Stimulated activated CD8-positive, alpha-beta memory T cell treated with anti-CD3 and anti-CD28 coated beads, Interleukin-4, amount 100 ng/mL, for 1 hour (primary cell): ENCODE results near the gene AK6.
"Not testable (repeated sequence)": the region's sequence is repeated elsewhere in the genome, so short reads cannot be mapped to it uniquely, and the experiment has no call there.

ENCODE experiments used
- DNase-seq, 2 donors: peaks; one replicate each; pipeline ENCODE4 v3.0.0-alpha.2; 2020; ENCODE audit warnings: low read depth in 2 of 2, low spot score in 1 of 2

AK6 gene

DNA sequence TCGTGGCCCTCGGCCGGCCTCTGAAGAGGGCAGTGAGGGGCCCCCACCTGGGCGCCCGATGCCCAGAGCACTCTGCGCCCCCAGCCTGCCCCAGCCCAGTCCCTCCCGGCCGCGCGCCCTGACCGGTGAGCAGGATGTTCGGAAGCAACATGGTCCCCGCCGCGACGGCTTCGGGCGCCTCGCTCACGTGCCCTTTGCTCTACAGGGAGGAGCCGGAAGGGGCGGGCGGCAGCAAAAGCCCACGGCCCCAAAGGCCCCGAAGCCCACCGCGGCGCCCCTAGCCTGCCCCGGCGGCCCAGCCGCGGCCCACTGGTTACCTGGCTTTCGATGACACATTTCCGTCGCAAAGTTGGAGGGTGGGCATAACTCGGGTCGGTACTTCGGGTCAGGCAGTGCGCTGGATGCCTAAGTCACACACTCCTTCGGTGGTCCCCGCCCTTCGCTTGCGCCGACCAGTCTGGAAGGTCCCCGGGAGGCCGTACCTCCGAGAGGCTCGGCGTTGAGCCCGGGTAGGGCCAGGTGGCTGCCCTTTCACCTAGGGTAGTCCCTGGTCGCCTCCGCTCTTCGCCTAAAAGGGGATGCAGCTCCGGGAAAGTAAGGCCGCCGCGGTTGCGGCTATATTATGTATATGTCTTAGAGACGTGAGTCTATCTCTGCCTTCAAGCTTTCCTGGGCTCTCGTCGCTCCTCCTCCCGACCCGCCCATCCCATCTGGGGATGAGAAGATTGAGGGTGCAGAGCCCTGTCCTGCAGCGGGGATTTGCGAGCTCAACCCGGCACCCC lies at the start of gene AK6, which contains the start of the genes RAD17 and TAF9:
AK6 (minus strand) TSS at position 181 of the 782 bp plus-strand sequence; CDS start at position 151, 30 bp downstream.
RAD17 (plus strand) TSS at position 479 of the 782 bp plus-strand sequence. CDS start 2,391 bp downstream, outside the sequence.
TAF9 (minus strand) TSS at position 181 of the 782 bp plus-strand sequence. CDS start 3,783 bp downstream, outside the sequence.
- peak; percentile 83 to 84 for DNase-seq

DNA sequence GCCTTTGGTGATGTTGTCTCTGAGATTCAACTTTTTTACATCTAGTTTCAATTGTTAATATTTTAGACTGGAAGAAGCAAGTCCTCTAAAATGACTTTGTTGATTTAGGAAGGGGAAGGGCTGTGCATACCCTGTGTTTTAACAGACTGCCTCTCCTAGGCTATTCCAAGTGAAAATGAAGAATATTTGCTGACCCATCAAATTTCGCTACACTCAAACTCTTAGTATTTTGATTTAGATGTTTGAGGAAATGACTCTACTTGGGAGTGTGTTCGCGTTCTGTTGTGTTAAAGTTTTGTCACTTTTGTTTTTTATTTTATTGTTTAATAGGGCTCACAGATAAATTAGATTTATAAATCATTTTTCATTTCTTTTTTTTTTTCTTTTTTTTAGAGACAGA lies 49.2 kb upstream of the AK6 start:
- no peak for DNase-seq

DNA sequence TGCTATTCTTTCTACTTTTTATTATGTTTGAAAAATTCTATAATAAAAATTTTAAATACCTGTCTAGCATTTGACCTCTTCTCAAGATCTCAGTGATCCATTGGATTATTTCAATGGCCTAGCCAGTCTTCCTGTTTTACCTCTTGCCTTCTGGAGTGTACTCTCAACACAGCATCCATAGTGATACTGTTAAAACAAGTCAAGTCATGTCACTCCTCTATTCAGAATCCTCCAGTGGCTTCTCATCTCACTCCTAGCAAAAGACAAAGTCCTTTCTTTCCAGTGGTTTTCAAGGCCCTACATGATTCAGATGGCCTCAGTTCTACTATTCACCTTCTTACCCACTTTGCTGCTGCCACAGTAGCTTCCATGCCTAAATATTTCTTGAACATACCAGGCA lies 47.4 kb upstream of the AK6 start:
- no peak for DNase-seq

DNA sequence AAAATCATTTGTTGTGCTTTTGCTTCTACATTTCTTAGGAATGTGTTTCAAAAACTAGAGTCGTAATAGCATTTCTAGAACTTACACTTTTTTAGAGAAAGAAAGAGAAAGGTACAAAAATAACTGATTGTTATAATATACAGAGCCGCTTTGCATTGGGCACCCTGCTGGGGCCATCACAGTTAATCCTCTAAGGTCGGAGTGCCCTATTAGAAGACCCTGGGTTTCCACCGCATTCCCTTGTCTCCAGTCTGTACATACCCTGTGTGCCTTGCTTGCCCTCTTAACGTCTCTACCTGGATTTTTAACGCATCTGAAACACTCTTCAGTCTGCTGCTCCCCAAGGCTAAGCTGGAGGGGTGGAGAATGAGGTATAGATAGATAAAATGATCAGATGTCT lies 46.9 kb upstream of the AK6 start:
- DNase-seq: no peak

DNA sequence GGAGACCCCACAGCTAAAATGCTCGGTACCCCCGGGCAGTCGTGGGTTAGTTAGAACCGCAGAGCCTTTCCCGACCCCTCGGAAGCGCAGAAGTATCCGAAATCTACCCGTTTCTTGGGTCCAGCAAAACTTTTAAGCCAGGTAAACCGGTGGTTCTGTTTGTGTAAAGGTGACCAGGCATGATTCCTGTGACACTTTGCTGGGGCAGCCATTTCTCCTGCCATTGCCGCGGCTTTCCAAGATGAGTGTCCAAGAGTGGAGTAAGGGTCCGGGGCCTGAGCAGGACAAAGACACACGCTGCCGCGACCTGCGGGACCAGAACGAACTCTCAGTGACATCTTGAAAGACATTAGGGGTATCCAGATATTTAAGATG lies 46.3 kb upstream of the AK6 start:
- DNase-seq: no peak

DNA sequence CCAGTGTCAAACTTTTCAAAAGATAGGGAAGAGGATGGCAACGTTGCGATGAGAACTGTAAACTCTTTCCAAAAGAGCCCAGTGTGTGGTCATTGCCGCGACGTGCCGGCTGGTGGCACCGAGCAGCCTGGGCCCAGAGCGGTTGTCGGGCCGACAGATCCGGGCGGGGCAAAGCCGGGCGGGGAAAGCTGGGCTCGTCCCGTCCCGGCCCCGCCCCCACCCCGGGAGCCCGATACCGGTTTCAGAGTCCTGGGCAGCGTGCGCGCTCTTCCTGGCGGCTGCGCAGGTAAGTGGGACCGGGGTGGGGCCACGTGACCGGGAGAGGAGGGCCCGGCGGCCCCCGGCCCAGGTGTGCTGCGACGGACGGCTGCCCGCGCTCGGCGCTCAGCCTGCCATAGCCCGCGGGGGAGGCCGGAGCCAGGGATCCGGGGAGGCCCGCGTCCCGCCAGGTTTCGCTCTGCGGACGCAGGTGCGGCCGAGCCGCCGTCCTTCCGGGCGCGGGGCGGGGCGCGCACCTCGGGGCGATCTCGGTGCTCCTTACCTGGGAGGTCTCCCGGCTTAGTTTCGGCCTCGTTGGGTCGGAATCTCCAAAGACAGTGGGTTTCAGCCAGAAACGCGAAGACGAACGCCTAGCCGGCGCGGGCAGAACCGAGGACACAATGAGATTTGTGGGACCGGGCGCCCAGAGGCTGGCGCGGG lies 45.7 kb upstream of the AK6 start, which contains the start of gene MARVELD2:
MARVELD2 (plus strand) TSS at position 232 of the 699 bp plus-strand sequence. CDS start 4,270 bp downstream, outside the sequence.
- no peak for DNase-seq

DNA sequence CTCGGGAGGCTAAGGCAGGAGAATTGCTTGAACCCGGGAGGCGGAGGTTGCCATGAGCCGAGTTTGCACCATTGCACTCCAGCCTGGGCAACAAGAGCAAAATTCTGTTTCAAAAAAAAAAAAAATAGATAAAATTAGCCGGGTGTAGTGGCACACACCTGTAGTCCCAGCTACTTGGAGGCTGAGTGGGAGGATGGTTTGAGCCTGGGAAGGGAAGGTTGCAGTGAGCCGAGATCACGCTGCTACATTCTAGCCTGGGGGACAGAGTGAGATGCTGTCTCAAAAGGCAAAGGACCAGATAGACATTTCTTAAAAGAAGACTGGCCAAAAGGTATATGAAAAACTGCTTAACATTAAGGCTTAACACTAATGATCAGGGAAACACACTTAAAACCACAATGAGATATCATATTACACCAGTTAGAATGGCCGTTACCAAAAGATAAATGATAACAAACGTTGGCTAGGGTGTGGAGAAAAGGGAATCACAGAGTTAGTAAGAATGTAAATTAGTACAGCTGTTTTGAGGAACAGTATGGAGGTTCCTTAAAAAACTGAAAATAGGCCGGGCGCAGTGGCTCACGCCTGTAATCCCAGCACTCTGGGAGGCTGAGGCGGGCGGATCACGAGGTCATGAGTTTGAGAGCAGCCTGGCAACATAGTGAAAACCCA lies 35.5 kb upstream of the AK6 start:
- DNase-seq: no peak

DNA sequence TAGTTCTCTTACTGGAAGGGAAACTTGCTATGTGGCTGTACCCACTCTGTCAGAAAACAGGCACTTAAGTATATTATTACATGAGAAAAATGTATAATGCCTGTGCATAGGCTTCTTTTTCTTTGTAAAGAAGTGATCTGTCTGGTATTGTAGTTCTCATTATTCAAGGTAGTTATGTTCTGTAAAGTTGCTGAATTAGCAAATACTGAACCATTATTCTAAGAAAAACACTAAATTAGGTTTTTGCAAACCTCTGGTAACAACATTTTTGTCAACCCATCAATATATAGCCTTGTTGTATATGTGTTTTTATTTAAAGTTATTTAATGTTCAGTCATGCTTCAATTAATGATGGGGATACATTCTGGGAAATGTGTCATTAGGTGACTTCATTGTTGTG lies 9.1 kb upstream of the AK6 start:
- no peak for DNase-seq

DNA sequence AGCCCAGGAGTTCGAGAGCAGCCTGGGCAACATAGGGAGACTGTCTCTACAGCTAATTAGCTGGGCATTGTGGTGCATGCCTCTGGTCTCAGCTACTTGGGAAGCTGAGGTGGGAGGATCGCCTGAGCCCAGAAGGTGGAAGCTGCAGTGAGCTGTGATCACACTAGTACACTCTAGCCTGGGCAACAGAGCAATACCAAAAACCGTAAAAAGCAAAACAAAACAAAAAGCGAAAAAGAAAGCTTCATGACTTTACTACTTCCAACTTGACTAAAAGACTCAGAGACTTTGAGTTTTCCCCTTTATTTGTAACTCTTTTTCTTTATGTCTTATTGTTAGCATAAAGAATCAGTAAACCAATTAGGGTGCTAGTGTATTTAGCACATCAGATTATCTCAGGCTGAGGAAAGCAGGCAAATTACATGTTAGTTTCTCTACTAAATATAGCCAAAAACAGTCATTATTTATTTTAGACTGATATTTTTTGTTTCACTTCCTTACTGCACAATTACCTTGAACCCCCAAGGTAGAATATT lies 5.7 kb upstream of the AK6 start:
- no peak for DNase-seq

DNA sequence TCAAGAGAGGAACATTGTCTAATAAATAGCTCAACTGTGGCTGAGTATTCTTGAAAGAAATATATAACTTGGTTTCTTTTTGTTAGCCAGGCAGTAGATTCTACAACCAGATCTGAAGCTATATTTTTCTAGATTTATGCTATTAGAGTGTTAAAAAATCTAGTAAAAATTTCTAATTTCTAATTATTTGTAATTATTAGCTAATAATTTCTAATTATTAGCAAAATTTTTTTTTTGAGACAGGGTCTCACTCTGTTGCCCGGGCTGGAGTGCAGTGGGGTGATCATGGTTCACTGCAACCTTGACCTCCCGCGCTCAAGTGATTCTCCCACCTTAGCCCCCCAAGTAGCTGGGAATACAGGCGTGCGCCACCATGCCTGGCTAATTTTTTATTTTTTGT lies 3.1 kb upstream of the AK6 start:
- no peak for DNase-seq

DNA sequence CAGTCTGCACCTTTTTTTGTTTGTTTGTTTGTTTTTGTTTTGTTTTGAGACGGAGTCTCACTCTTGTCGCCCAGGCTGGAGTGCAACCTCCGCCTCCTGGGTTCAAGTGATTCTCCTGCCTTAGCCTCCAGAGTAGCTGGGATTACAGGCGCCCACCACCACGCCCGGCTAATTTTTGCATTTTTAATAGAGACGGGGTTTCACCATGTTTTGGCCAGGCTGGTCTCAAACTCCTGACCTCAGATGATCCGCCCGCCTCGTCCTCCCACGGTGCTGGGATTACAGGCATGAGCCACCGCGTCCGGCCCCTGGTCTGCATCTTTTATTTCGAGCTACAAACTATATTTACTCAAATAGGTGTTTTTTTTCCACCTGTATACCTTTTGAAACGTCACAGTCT lies 1.0 kb upstream of the AK6 start:
- not testable (repeated sequence) for DNase-seq

DNA sequence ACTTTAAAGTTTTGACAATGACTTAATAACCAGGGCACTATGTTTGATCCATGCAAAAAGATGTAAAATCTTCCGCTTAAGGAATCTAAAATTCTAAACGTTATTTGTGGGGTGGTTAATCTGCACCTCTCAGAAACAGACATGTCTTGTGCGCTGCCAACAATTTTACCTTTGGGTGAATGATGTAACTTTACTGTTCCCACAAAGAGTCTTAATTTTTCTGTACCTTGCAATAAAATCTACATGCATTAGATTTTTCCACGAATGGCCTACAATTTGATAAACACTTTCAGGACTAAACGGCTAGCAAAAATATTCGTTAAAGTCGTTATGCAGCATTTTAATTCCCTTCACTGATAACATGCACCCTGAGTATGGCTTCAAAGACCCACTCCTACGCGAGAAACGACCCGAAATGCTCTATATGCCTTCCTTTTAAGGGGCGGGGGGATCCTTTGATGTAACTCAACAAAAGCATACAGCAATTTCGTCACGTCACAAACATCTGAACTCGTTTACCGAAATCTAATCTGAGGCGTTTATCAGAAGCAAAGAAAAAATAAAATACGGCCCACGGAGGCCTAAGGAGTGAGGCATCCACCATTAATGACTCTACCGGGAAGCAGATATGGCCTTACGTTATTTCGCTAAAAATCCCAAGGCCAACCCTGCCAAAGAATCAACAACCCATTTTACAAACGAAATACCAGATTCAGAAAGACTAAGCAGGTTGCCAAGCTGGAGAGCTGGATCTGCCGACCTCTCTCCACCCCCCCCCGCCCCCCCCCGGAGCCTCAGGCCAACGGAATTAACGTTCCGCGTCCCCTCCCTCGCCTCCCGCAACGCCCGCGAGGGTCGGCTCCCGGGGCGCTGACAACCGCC lies 621 bp downstream of the AK6 start:
- DNase-seq: no peak

DNA sequence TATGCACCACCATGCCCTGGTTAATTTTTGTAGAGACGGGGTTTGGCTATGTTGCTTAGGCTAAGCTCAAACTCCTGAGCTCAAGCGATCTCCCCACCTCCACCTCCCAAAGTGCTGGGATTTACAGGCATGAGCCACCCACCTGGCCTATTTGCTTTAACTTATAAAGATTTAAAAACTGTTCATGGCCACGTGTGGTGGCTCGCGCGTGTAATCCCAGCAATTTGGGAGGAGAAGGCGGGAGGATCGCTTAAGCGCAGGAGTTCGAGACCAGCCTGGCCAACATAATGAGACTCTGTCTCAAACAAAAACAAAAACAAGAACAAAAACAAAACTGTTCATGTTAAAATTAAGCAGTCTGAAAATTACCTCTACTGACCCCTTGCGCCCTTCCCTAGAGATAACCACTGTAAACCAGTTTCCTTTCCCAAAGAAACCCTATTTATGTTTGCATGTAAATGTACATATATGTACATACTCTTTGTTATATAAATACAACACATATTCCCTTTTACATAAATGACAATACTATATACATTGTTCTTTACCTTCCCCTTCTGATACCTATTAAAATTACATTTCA lies 1.5 kb downstream of the AK6 start:
- DNase-seq: no peak

DNA sequence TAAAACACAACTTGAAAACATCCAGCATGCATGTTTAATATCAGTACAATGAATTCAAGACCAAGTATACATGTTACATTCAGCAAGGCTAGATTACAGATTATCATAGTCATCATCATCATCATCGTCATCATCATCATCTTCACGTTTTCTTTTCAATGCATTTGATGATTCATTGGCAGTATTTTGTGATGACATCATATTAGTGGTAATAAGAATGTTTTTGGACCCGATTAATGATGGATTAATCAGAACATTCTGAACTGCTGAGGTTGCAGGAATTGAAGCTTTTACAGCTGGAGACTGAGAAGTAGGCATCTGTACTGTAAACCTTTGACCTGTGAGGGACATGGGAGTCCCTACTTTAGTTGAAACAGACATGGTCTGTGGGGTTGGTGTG lies 4.5 kb downstream of the AK6 start:
- DNase-seq: no peak

DNA sequence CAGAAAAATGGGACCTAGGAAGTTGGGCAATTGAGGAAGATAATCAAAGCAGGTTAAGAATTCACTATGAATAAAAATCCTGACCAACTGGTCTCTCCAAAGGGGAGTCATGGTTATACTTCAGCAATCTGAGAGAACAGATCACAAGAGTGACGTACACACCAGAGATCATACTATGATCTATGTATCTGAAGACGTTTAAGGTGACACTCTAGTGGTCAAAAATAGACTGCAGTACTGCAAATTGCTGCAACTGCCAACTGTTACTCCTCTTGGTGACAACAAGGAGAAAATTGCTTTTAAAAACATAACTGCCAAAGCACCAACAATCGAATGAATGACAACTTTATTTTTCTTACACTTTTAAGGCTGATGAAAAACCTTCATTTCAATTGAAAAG lies 4.9 kb downstream of the AK6 start:
- no peak for DNase-seq

DNA sequence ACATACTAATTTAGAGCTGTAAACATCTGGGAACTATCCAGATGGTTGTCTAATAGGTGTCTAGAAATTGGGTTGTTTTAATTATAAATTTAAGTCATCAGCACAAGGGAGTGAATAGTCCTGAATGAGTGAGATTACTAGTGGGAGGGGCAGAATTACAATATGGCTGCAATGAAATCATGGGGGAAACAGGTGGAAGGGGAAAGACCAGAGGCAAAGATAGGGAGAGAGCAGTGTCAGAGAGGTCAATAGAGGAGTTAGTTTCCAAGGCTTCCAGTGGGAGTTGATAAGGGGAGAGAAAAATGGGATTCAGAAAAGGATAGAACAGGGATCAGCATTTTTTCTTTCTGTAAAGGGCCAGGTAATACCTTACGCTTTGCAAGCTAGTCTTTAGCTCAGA lies 8.9 kb downstream of the AK6 start:
- DNase-seq: no peak

DNA sequence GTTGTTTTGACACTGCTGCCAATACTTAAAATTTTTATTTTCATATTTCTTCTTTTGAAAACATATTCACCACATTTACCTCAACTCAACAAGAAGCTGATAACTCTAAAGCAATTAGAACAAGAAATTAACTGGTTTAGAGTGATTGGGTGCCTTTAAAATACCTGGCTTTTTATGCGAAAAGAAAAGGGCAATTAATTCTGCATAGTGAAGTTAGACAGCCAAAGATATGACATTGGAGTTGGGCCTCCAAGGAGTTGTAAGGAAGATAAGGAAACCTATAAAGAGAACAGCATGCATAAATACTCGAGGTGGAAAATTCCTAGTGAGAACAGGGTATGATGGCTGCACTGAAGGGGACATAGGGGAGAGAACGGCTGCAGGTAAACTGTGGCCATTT lies 9.6 kb downstream of the AK6 start:
- DNase-seq: no peak

DNA sequence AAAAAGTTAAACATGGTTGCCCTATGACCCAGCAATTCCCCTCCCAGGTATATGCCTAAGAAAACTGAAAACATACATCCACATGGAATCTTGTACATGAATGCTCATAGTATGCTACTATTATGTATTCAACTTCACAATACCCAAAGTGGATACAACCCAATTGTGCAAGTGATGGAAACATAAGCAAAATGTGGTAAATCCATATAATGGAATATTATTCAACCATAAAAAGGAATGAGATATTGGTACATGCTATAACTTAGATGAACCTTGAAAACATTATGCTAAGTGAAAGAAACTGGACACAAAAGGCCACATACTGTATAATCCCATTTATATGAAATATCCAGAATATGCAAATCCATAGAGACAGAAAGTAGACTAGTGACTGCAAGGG lies 18.7 kb downstream of the AK6 start:
- no peak for DNase-seq

DNA sequence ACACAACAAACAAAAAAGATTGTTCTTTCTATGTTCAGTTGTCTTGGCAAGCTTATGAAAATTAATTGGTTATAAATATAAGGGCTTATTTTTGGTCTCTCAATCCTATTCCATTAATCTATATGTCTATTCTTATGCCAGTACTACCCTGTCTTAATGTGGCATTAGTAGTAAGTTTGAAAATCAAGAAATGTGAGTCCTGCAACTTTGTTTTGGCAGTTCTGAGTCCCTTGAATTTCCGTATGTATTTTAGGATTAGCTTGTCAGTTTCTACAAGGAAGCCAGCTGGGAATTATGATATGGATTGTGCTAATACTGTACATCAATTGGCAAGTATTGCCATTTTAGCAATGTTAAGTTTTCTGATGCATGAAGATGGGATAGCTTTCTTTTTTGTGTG lies 26.2 kb downstream of the AK6 start:
- no peak for DNase-seq

DNA sequence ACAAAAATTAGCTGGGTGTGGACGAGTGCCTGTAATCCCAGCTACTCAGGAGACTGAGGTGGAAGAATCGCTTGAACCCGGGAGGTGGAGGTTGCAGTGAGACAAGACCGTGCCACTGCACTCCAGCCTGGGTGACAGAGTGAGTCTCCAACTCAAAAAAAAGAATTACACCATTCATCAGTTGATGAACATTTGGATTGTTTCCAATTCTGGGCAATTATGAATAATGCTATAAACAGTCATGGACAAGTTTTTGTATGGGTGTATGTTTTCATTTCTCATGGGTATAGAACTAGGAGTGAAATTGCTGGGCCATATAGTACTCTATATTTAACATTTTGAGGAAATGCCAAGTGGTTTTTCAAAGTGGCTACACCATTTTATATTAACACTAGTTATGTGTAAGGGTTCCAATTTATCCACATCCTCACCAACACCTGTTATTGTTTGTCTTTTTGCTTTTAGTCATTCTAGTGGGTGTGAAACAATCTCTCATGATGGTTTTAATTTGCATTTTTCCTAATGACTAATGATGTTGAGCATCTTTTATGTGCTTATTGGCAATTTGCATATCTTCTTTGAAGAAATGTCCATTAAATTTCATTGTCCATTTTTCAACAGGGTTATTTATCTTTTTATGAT lies 27.7 kb downstream of the AK6 start:
- DNase-seq: no peak
